NT2/D1 (cell line): ENCODE results near the gene STXBP6.

Source experiments
- SUZ12 ChIP-seq: IDR thresholded peaks from 2 replicates; pipeline ENCODE4 v1.6.1; 2011; ENCODE audit not compliant: insufficient read length, insufficient read depth; ENCODE audit errors: extremely low read depth
- YY1 ChIP-seq: IDR thresholded peaks from 2 replicates; pipeline ENCODE4 v1.6.1; 2011; ENCODE audit not compliant: insufficient read length, insufficient read depth

DNA sequence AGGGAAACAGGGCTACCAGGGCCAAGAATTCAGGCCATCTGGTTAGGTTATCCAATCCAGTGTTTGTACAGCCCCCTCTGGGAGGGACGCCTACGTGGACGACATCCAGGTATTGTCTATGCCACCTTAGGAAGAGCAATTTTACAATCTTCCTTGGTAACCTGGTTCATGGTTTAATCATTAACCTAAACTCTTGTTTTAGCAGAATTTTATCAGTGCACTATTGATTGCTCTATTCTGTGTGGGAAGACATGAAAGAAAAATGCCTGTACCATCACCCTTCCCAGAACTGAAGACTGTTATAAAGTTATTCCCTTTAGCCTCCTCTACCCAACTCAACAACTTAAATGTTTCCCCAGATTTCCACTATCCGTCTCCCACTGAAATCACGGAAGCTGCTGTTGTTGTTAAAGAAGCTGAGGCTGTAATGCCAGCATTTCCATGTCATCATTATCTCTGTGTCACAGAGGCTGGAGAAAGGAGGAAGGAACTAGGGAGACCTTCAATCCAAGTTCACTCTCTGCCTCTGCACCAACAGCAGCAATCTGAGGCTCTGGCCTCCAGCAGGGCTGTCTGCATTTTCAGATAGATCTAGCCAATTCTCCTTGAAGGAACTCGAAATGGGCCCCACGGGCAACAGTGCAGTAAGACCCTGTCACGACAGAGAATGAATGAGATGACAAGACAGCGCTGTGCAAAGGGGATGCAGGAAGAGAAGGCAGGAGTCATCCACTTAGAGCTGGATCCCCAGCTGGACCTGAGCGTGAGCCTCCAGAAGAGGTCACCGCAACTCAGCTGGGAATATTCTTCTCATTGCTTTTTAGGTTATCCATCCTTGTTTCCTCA, 232.5 kb downstream of the STXBP6 start:
- TF ChIP-seq YY1 (no peak), SUZ12 (no peak)
